NCI-H82 (cell line): ENCODE results near the gene CISTR.
"Not testable (repeated sequence)": the region's sequence is repeated elsewhere in the genome, so short reads cannot be mapped to it uniquely, and the experiment has no call there.

Experiments used
- DNase-seq: peaks from one replicate; lab custom pipeline; 2025; lab: John Stamatoyannopoulos, UW

Gene CISTR

GRCh38 chr12:53719649-53720048 lies 32.1 kb downstream of the CISTR start:
- peak; percentile 34 for DNase-seq

GRCh38 chr12:53718567-53718966 lies 33.2 kb downstream of the CISTR start:
- not testable (repeated sequence) for DNase-seq

GRCh38 chr12:53717319-53717718 lies 34.5 kb downstream of the CISTR start:
- DNase-seq, result no peak

- no peak for DNase-seq
Observed at GRCh38 chr12:53714004-53714403, 37.8 kb downstream of the CISTR start.

- DNase-seq, result no peak
Observed at GRCh38 chr12:53713516-53713915, 38.3 kb downstream of the CISTR start.

- DNase-seq, result no peak
Observed at GRCh38 chr12:53712059-53712643, 39.6 kb downstream of the CISTR start.

- DNase-seq, result no peak
Observed at GRCh38 chr12:53710091-53710490, 41.7 kb downstream of the CISTR start.

GRCh38 chr12:53709671-53710070 lies 42.1 kb downstream of the CISTR start:
- no peak for DNase-seq

- peak; percentile 39 for DNase-seq
Observed at GRCh38 chr12:53706080-53706479, 45.7 kb downstream of the CISTR start.

- no peak for DNase-seq
Observed at GRCh38 chr12:53703756-53704155, 48.0 kb downstream of the CISTR start.

GRCh38 chr12:53701518-53702264 lies 50.1 kb downstream of the CISTR start:
- peak; percentile 88 for DNase-seq

- peak; percentile 71 for DNase-seq
Observed at GRCh38 chr12:53700567-53700966, 51.2 kb downstream of the CISTR start.

GRCh38 chr12:53699678-53700025 lies 52.1 kb downstream of the CISTR start:
- DNase-seq, result no peak

GRCh38 chr12:53698948-53699677 lies 52.7 kb downstream of the CISTR start:
- DNase-seq, result no peak

GRCh38 chr12:53696655-53697331 lies 55.0 kb downstream of the CISTR start:
- no peak for DNase-seq
